Skeletal muscle satellite cell (primary cell): Measurements from ENCODE around the gene OSBPL1A.
A peak's percentile ranks its signal among the peaks of the same experiment; 100 is the strongest.

Experiments
- H3K27me3 ChIP-seq: 2 replicates; pipeline ENCODE4 v1.7.0; 2013; ENCODE audit warnings: low read length; ENCODE audit not compliant: control insufficient read depth, insufficient read depth
- H3K36me3 ChIP-seq: 2 replicates; pipeline ENCODE4 v1.7.0; 2013; ENCODE audit warnings: mild to moderate bottlenecking, control low read depth, low read length; ENCODE audit not compliant: insufficient read depth
- H3K4me1 ChIP-seq: 2 replicates; pipeline ENCODE4 v1.7.0; 2013; ENCODE audit warnings: low read length; ENCODE audit not compliant: control insufficient read depth, insufficient read depth
- H3K4me2 ChIP-seq: 2 replicates; pipeline ENCODE4 v1.7.0; 2013; ENCODE audit warnings: mild to moderate bottlenecking, low read length
- H3K4me3 ChIP-seq: 2 replicates; pipeline ENCODE4 v1.7.0; 2013; ENCODE audit warnings: low read length
- H3K9ac ChIP-seq: 2 replicates; pipeline ENCODE4 v1.7.0; 2013; ENCODE audit warnings: mild to moderate bottlenecking, low read depth, low read length, moderate library complexity
- H3K9me3 ChIP-seq: replicated peaks from 2 replicates; pipeline ENCODE4 v1.7.0; 2013; ENCODE audit warnings: mild to moderate bottlenecking, control low read depth, low read length

OSBPL1A gene

GRCh38 chr18:24276994-24277393, 120.6 kb downstream of the OSBPL1A start:
- Histone ChIP-seq H3K9me3 (no peaks in the 10 kb centered on the region), H3K4me3 (no peak overlapping the region), H3K9ac (no peak overlapping the region), H3K4me1 (peaks cover 4% of the 10 kb centered on the region), H3K36me3 (no peaks in the 10 kb centered on the region), H3K27me3 (no peaks in the 10 kb centered on the region), H3K4me2 (no peak overlapping the region)

- H3K4me1 ChIP-seq, result peaks cover 7% of the 10 kb centered on the region
Observed at GRCh38 chr18:24274837-24275236, 122.8 kb downstream of the OSBPL1A start.

GRCh38 chr18:24273596-24273995, 124.0 kb downstream of the OSBPL1A start:
- Histone ChIP-seq H3K4me2 (no peak overlapping the region), H3K9ac (no peak overlapping the region), H3K4me3 (no peak overlapping the region), H3K4me1 (peaks cover 17% of the 10 kb centered on the region), H3K27me3 (no peaks in the 10 kb centered on the region), H3K9me3 (no peaks in the 10 kb centered on the region), H3K36me3 (no peaks in the 10 kb centered on the region)

More at GRCh38 chr18:24274837-24275236, 122.8 kb downstream of the OSBPL1A start:
- H3K9ac ChIP-seq, result no peak overlapping the region
- no peaks in the 10 kb centered on the region for H3K36me3 ChIP-seq
- no peaks in the 10 kb centered on the region for H3K27me3 ChIP-seq
- H3K4me3 ChIP-seq, result no peak overlapping the region
- H3K4me2 ChIP-seq, result no peak overlapping the region
- no peaks in the 10 kb centered on the region for H3K9me3 ChIP-seq

GRCh38 chr18:24272229-24272525, 125.4 kb downstream of the OSBPL1A start:
- Histone ChIP-seq H3K9ac (peak overlapping the region; percentile 79), H3K27me3 (no peaks in the 10 kb centered on the region), H3K9me3 (no peaks in the 10 kb centered on the region), H3K36me3 (no peaks in the 10 kb centered on the region), H3K4me2 (peak overlapping the region; percentile 88), H3K4me1 (peaks cover 17% of the 10 kb centered on the region), H3K4me3 (peak overlapping the region; percentile 91)

GRCh38 chr18:24271381-24272228, 126.0 kb downstream of the OSBPL1A start:
- Histone ChIP-seq H3K9me3 (no peaks in the 10 kb centered on the region), H3K36me3 (no peaks in the 10 kb centered on the region), H3K4me1 (peaks cover 17% of the 10 kb centered on the region), H3K27me3 (no peaks in the 10 kb centered on the region), H3K4me2 (peak overlapping the region; percentile 88), H3K4me3 (peak overlapping the region; percentile 91), H3K9ac (peak overlapping the region; percentile 79)

GRCh38 chr18:24270937-24271380, 126.7 kb downstream of the OSBPL1A start:
- Histone ChIP-seq H3K36me3 (no peaks in the 10 kb centered on the region), H3K9ac (peak overlapping the region; percentile 79), H3K4me2 (peak overlapping the region; percentile 88), H3K4me3 (peak overlapping the region; percentile 91), H3K9me3 (no peaks in the 10 kb centered on the region), H3K4me1 (peaks cover 17% of the 10 kb centered on the region), H3K27me3 (no peaks in the 10 kb centered on the region)

- H3K27me3 ChIP-seq, result no peaks in the 10 kb centered on the region
- H3K4me2 ChIP-seq, result peak overlapping the region; percentile 88
- no peaks in the 10 kb centered on the region for H3K36me3 ChIP-seq
- H3K9ac ChIP-seq, result peak overlapping the region; percentile 79
- H3K9me3 ChIP-seq, result no peaks in the 10 kb centered on the region
- H3K4me1 ChIP-seq, result peaks cover 17% of the 10 kb centered on the region
- H3K4me3 ChIP-seq, result peak overlapping the region; percentile 91
Observed at GRCh38 chr18:24270358-24270936, 127.2 kb downstream of the OSBPL1A start.

- H3K36me3 ChIP-seq, result no peaks in the 10 kb centered on the region
- H3K4me3 ChIP-seq, result no peak overlapping the region
- peaks cover 17% of the 10 kb centered on the region for H3K4me1 ChIP-seq
- H3K27me3 ChIP-seq, result no peaks in the 10 kb centered on the region
- peak overlapping the region; percentile 88 for H3K4me2 ChIP-seq
- no peak overlapping the region for H3K9ac ChIP-seq
- no peaks in the 10 kb centered on the region for H3K9me3 ChIP-seq
Observed at GRCh38 chr18:24268784-24269550, 128.7 kb downstream of the OSBPL1A start.

GRCh38 chr18:24267878-24268277, 129.7 kb downstream of the OSBPL1A start:
- H3K4me3 ChIP-seq, result no peak overlapping the region
- H3K4me2 ChIP-seq, result no peak overlapping the region
- no peaks in the 10 kb centered on the region for H3K36me3 ChIP-seq
- no peaks in the 10 kb centered on the region for H3K9me3 ChIP-seq
- peaks cover 17% of the 10 kb centered on the region for H3K4me1 ChIP-seq
- no peak overlapping the region for H3K9ac ChIP-seq
- H3K27me3 ChIP-seq, result no peaks in the 10 kb centered on the region

GRCh38 chr18:24266131-24266530, 131.5 kb downstream of the OSBPL1A start:
- Histone ChIP-seq H3K9me3 (no peaks in the 10 kb centered on the region), H3K4me1 (peaks cover 25% of the 10 kb centered on the region), H3K4me2 (no peak overlapping the region), H3K27me3 (no peaks in the 10 kb centered on the region), H3K36me3 (no peaks in the 10 kb centered on the region), H3K4me3 (no peak overlapping the region), H3K9ac (no peak overlapping the region)

GRCh38 chr18:24265502-24266064, 132.0 kb downstream of the OSBPL1A start:
- Histone ChIP-seq H3K4me1 (peaks cover 25% of the 10 kb centered on the region), H3K4me3 (no peak overlapping the region), H3K4me2 (no peak overlapping the region), H3K9me3 (no peaks in the 10 kb centered on the region), H3K27me3 (no peaks in the 10 kb centered on the region), H3K36me3 (no peaks in the 10 kb centered on the region), H3K9ac (no peak overlapping the region)
